H1 (cell line): Measurements from ENCODE around the gene BAAT. TPM values are rescaled to one million over a fixed set of nuclear protein-coding genes. Genes with fewer than 3 reads are reported as not detected.

Source experiments
- CTCF ChIA-PET: fragments of 300-600 bp; sonication (Branson Sonifier 250); formaldehyde crosslinking; loops from one replicate; lab custom pipeline; 2021; ENCODE audit not compliant: partially characterized antibody; lab: Charles Lee
- POLR2A ChIA-PET: fragments of 300-600 bp; sonication (Branson Sonifier 250); formaldehyde crosslinking; loops from one replicate; lab custom pipeline; 2021; ENCODE audit warnings: inconsistent platforms; ENCODE audit not compliant: partially characterized antibody; lab: Charles Lee
- DNase-seq, 2 experiments: peaks; one replicate each; pipeline versions ENCODE4 v3.0.0 to v3.0.0-alpha.2; 2010 to 2022; ENCODE audit warnings: low spot score in 2 of 2, low read depth in 1 of 2, mixed read lengths in 1 of 2
- FAIRE-seq: peaks from 2 replicates; lab custom pipeline; 2011; peaks lifted over from hg19 to GRCh38; lab: Jason Lieb, UNC
- H2AFZ ChIP-seq: 2 replicates; pipeline ENCODE4 v1.8.1; 2012; ENCODE audit warnings: low read length, inconsistent platforms
- H2AK5ac ChIP-seq: 2 replicates; pipeline ENCODE4 v1.6.1; 2013; ENCODE audit warnings: low read depth, low read length
- H2BK120ac ChIP-seq: replicated peaks from 2 replicates; pipeline ENCODE3; 2013; ENCODE audit warnings: low read depth, low read length, inconsistent platforms
- H2BK12ac ChIP-seq: 2 replicates; pipeline ENCODE4 v1.6.1; 2013; ENCODE audit warnings: low read depth, low read length
- H2BK15ac ChIP-seq: 2 replicates; pipeline ENCODE4 v1.6.1; 2013; ENCODE audit warnings: low read length
- H2BK20ac ChIP-seq: 2 replicates; pipeline ENCODE4 v1.6.1; 2013; ENCODE audit warnings: low read length
- H2BK5ac ChIP-seq: 2 replicates; pipeline ENCODE4 v1.6.1; 2013; ENCODE audit warnings: low read depth, low read length
- H3K14ac ChIP-seq: 2 replicates; pipeline ENCODE4 v1.6.1; 2013; ENCODE audit warnings: inconsistent platforms; ENCODE audit not compliant: insufficient read length
- H3K18ac ChIP-seq: 2 replicates; pipeline ENCODE4 v1.6.1; 2013; ENCODE audit warnings: low read length; ENCODE audit errors: extremely low read depth
- H3K23ac ChIP-seq: 2 replicates; pipeline ENCODE4 v1.6.1; 2013; ENCODE audit warnings: inconsistent platforms; ENCODE audit not compliant: insufficient read length
- H3K23me2 ChIP-seq: 2 replicates; pipeline ENCODE4 v1.6.1; 2013; ENCODE audit warnings: low read depth, low read length
- H3K27ac ChIP-seq: 2 replicates; pipeline ENCODE4 v1.6.1; 2011; ENCODE audit warnings: low read depth, low read length, inconsistent platforms
- H3K27me3 ChIP-seq, 4 experiments: replicated peaks in 1 of 4; 1 replicate in 1 of 4; 2 replicates in 3 of 4; pipeline versions ENCODE4 v1.6.1 to v1.8.1; 2011 to 2013; ENCODE audit warnings: low read length in 3 of 4, mild to moderate bottlenecking in 3 of 4, inconsistent platforms in 2 of 4, mixed read lengths in 2 of 4, moderate library complexity in 1 of 4; ENCODE audit not compliant: control insufficient read depth in 3 of 4, insufficient read depth in 3 of 4; ENCODE audit errors: extremely low read depth in 1 of 4
- H3K36me3 ChIP-seq, 4 experiments: 2 replicates each; pipeline versions ENCODE4 v1.6.1 to v1.8.1; 2011 to 2013; ENCODE audit warnings: mild to moderate bottlenecking in 4 of 4, low read length in 3 of 4, moderate library complexity in 2 of 4, control low read depth in 1 of 4, inconsistent platforms in 1 of 4; ENCODE audit not compliant: insufficient read depth in 4 of 4, control insufficient read depth in 2 of 4
- H3K4ac ChIP-seq: replicated peaks from 2 replicates; pipeline ENCODE3; 2013; ENCODE audit warnings: low read length, low read depth, mixed read lengths, inconsistent platforms; ENCODE audit not compliant: insufficient read length
- H3K4me1 ChIP-seq, 4 experiments: replicated peaks in 1 of 4; 1 replicate in 1 of 4; 2 replicates in 3 of 4; pipeline versions ENCODE4 v1.6.1 to v1.8.1; 2011 to 2013; ENCODE audit warnings: low read length in 3 of 4, inconsistent platforms in 2 of 4, mixed read lengths in 1 of 4; ENCODE audit not compliant: insufficient read depth in 4 of 4, control insufficient read depth in 3 of 4
- H3K4me2 ChIP-seq, 2 experiments: 2 replicates each; pipeline versions ENCODE4 v1.6.1 to v1.8.1; 2011 to 2013; ENCODE audit warnings: low read depth in 2 of 2, low read length in 2 of 2, control low read depth in 1 of 2, inconsistent platforms in 1 of 2, mild to moderate bottlenecking in 1 of 2; ENCODE audit not compliant: insufficient read depth in 1 of 2
- H3K4me3 ChIP-seq, 4 experiments: fragments of 200-600, 300-600 bp in 1 of 4; sonication (generic), shearing (Covaris generic), sonication (Bioruptor Twin) in 1 of 4; 2 replicates each; pipeline versions ENCODE4 v1.5.1 to v1.8.1; 2011 to 2016; ENCODE audit warnings: low read length in 4 of 4, low read depth in 3 of 4, control low read depth in 2 of 4, inconsistent platforms in 2 of 4, mild to moderate bottlenecking in 2 of 4, mixed read lengths in 1 of 4, moderate library complexity in 1 of 4; ENCODE audit not compliant: insufficient read depth in 2 of 4; ENCODE audit errors: extremely low read depth in 1 of 4
- H3K56ac ChIP-seq: replicated peaks from 2 replicates; pipeline ENCODE3; 2013; ENCODE audit warnings: low read depth, mild to moderate bottlenecking, mixed read lengths, low read length, inconsistent platforms; ENCODE audit not compliant: insufficient read length
- H3K79me1 ChIP-seq: 2 replicates; pipeline ENCODE4 v1.6.1; 2013; ENCODE audit warnings: low read depth, low read length, control low read depth
- H3K79me2 ChIP-seq, 2 experiments: 2 replicates each; pipeline versions ENCODE4 v1.6.1 to v1.8.1; 2012 to 2013; ENCODE audit warnings: low read length in 2 of 2, mild to moderate bottlenecking in 2 of 2, inconsistent platforms in 1 of 2; ENCODE audit not compliant: insufficient read depth in 2 of 2, control insufficient read depth in 1 of 2
- H3K9ac ChIP-seq, 4 experiments: replicated peaks in 1 of 4; 1 replicate in 1 of 4; 2 replicates in 3 of 4; pipeline versions ENCODE4 v1.6.1 to v1.8.1; 2011 to 2013; ENCODE audit warnings: low read depth in 3 of 4, low read length in 3 of 4, control low read depth in 2 of 4, mild to moderate bottlenecking in 2 of 4, moderate library complexity in 2 of 4, inconsistent platforms in 1 of 4; ENCODE audit errors: extremely low read depth in 1 of 4
- H3K9me3 ChIP-seq, 2 experiments: 2 replicates each; pipeline versions ENCODE4 v1.6.1 to v1.8.1; 2012 to 2013; ENCODE audit warnings: mild to moderate bottlenecking in 2 of 2, moderate library complexity in 2 of 2, control low read depth in 1 of 2, inconsistent platforms in 1 of 2, low read depth in 1 of 2, low read length in 1 of 2, mixed read lengths in 1 of 2; ENCODE audit not compliant: insufficient read depth in 2 of 2
- H4K20me1 ChIP-seq, 2 experiments: replicated peaks in 1 of 2; 2 replicates each; pipeline versions ENCODE3 to v1.8.1; 2011 to 2013; ENCODE audit warnings: inconsistent platforms in 2 of 2, low read length in 2 of 2, mild to moderate bottlenecking in 1 of 2; ENCODE audit not compliant: insufficient read depth in 2 of 2, control insufficient read depth in 1 of 2
- H4K5ac ChIP-seq: 2 replicates; pipeline ENCODE4 v1.6.1; 2013; ENCODE audit warnings: low read length, low read depth, mixed read lengths, inconsistent platforms; ENCODE audit not compliant: insufficient read length
- H4K8ac ChIP-seq: 2 replicates; pipeline ENCODE4 v1.8.0; 2013; ENCODE audit warnings: mild to moderate bottlenecking, moderate library complexity, low read length, inconsistent platforms; ENCODE audit not compliant: insufficient read depth; ENCODE audit errors: extremely low read depth
- H4K91ac ChIP-seq: replicated peaks from 2 replicates; pipeline ENCODE3; 2013; ENCODE audit warnings: low read length, mixed read lengths, inconsistent platforms; ENCODE audit not compliant: insufficient read length
- BACH1 ChIP-seq: IDR thresholded peaks from 2 replicates; pipeline ENCODE4 v1.6.1; 2012; ENCODE audit warnings: low read length, improper control_type of control experiment
- EGR1 ChIP-seq: IDR thresholded peaks from 2 replicates; pipeline ENCODE4 v1.6.1; 2011; ENCODE audit warnings: low read depth, low read length, borderline replicate concordance
- EZH2 ChIP-seq: fragments of 200-600 bp; sonication (generic); IDR thresholded peaks from 2 replicates; pipeline ENCODE4 v1.7.1; 2012; ENCODE audit warnings: low read depth, mild to moderate bottlenecking, moderate library complexity, low read length, inconsistent platforms; ENCODE audit not compliant: severe bottlenecking
- GTF2F1 ChIP-seq: IDR thresholded peaks from 2 replicates; pipeline ENCODE4 v1.6.1; 2012; ENCODE audit warnings: low read depth, low read length, improper control_type of control experiment, borderline replicate concordance
- HDAC6 ChIP-seq: IDR thresholded peaks from one replicate; pipeline ENCODE4 v1.7.1; 2012; ENCODE audit warnings: low read depth, mild to moderate bottlenecking, inconsistent platforms, low read length, moderate library complexity
- KDM1A ChIP-seq: fragments of 200-600, 300-600 bp; sonication (generic); IDR thresholded peaks from 2 replicates; pipeline ENCODE4 v1.7.1; 2016; ENCODE audit warnings: mild to moderate bottlenecking, low read length, borderline replicate concordance
- NRF1 ChIP-seq: IDR thresholded peaks from 2 replicates; pipeline ENCODE4 v1.6.1; 2011; ENCODE audit warnings: mild to moderate bottlenecking, low read depth, low read length, improper control_type of control experiment
- POU5F1 ChIP-seq: IDR thresholded peaks from 2 replicates; pipeline ENCODE4 v1.6.1; 2011; ENCODE audit warnings: low read depth, mild to moderate bottlenecking, low read length, moderate library complexity
- RAD21 ChIP-seq, 2 experiments: IDR thresholded peaks in 1 of 2; conservative IDR thresholded peaks in 1 of 2; 2 replicates each; pipeline ENCODE4 v1.6.1; 2011; ENCODE audit warnings: low read depth in 2 of 2, low read length in 2 of 2, improper control_type of control experiment in 1 of 2, inconsistent platforms in 1 of 2, mild to moderate bottlenecking in 1 of 2, moderate library complexity in 1 of 2
- SAP30 ChIP-seq: fragments of 300-600 bp; sonication (generic); IDR thresholded peaks from 2 replicates; pipeline ENCODE4 v1.7.1; 2012; ENCODE audit warnings: low read length, moderate library complexity, mild to moderate bottlenecking, inconsistent platforms; ENCODE audit not compliant: insufficient read depth, insufficient replicate concordance
- SIN3A ChIP-seq, 2 experiments: IDR thresholded peaks in 1 of 2; conservative IDR thresholded peaks in 1 of 2; 2 replicates each; pipeline ENCODE4 v1.6.1; 2011 to 2012; ENCODE audit warnings: low read length in 2 of 2, improper control_type of control experiment in 1 of 2, low read depth in 1 of 2, mild to moderate bottlenecking in 1 of 2
- SP4 ChIP-seq: IDR thresholded peaks from 2 replicates; pipeline ENCODE4 v1.6.1; 2012; ENCODE audit warnings: low read length, inconsistent platforms
- SRF ChIP-seq: IDR thresholded peaks from 2 replicates; pipeline ENCODE4 v1.6.1; 2011; ENCODE audit warnings: mild to moderate bottlenecking, low read depth, low read length, moderate library complexity
- WGBS, 2 experiments: shearing (Covaris generic) in 1 of 2; methylation state at CpG; one replicate each; pipeline versions ENCODE4 v1.1.6 to v1.1.7; 2013 to 2015; ENCODE audit warnings: low lambda C conversion rate in 2 of 2, mixed read lengths in 2 of 2, inconsistent platforms in 1 of 2, low coverage in 1 of 2, missing lambda C conversion rate in 1 of 2; ENCODE audit not compliant: insufficient replicate concordance in 2 of 2, insufficient coverage in 1 of 2, insufficient read length in 1 of 2; ENCODE audit errors: extremely low coverage in 1 of 2, missing lambda C conversion rate in 1 of 2; 5-methylcytosine and 5-hydroxymethylcytosine counted together
- polyA plus RNA-seq, 7 experiments: library from polyadenylated mRNA; depleted of rRNA in 3 of 7; stranded (reverse) in 5 of 7; unstranded in 2 of 7; fragments of >200 nt in 5 of 7; fragments of 200-250 nt in 2 of 7; gene quantifications; 1 replicate in 5 of 7; 2 replicates in 1 of 7; 4 replicates in 1 of 7; pipeline versions ENCODE4 v1.2.1 to v1.2.3, GENCODE V29; 2011 to 2013; ENCODE audit warnings: missing spikeins in 2 of 7, mixed read lengths in 2 of 7
- total RNA-seq: library from RNA; stranded (reverse); fragmentation: NEBNext Ultra II Directional; extraction: Animal tissue kit (Norgen Biotek cat#: 25700); gene quantifications from 2 replicates; pipeline ENCODE4 v1.2.1, GENCODE V29; 2021

BAAT gene
- total and polyA plus RNA-seq, 2 of the 8 experiments (the other 6 are each of a cell fraction or from before 2014, with no cell fraction given): 0.09 to 0.17 TPM

DNA sequence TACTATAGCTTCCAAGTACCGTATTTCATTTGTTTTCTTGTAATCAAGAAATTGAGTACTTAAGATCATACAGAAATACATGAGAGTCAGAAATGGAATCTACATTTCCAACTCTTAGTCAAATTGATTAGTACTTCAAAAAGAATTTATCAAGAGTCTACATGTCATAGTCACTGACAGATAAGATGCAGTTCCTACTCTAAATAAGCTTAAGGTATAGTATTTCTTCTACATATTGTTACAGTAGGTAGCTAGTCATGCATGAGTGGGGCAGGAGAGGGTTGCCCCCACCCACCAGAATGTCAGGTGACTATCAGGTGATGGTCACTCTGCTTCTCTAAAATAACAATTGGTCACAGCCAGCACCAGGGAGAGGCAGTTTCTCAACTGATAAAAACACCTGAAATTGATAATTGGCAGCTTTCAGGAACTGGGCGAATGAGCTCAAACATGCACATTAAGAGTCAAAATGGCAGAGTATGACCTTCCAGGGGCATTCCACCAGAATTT lies 2.9 kb downstream of the BAAT start:
- TF ChIP-seq NRF1 (no peak), HDAC6 (no peak), SIN3A (conservative IDR thresholded peaks at IDR 0.05 in 1 of 2, IDR thresholded peaks at IDR 0.05 in 1 of 2; ENCODE audit: low read depth in 1 of 2, low read length in 2 of 2) (no peak), SAP30 (no peak), EGR1 (no peak), BACH1 (no peak), RAD21 (IDR thresholded peaks at IDR 0.05 in 1 of 2, conservative IDR thresholded peaks at IDR 0.05 in 1 of 2; ENCODE audit: low read depth in 2 of 2, low read length in 2 of 2) (no peak), GTF2F1 (no peak), KDM1A (no peak), SRF (no peak), SP4 (no peak), EZH2 (no peak), POU5F1 (no peak)
- TF ChIP-seq, all 59 proteins: peak for 0
- Histone ChIP-seq H3K27me3 (no peaks in the 10 kb centered on the region), H3K23ac (no peak overlapping the region), H4K91ac (no peak overlapping the region), H3K36me3 (peaks cover 0 to 7% (median 0%) of the 10 kb centered on the region in 4 experiments; a peak in 2 of 8 replicates), H3K4me3 (no peak overlapping the region), H3K4me2 (no peak overlapping the region), H3K18ac (no peak overlapping the region), H3K79me2 (no peaks in the 10 kb centered on the region), H3K56ac (no peak overlapping the region), H3K4me1 (peaks cover 0 to 3% (median 0%) of the 10 kb centered on the region in 4 experiments; a peak in 3 of 7 replicates), H2BK5ac (no peak overlapping the region), H3K27ac (no peak overlapping the region), H2BK12ac (no peak overlapping the region), H2BK15ac (no peak overlapping the region), H4K8ac (no peak overlapping the region), H4K20me1 (no peaks in the 10 kb centered on the region), H3K9ac (no peak overlapping the region), H4K5ac (no peak overlapping the region), H3K23me2 (no peaks in the 10 kb centered on the region), H2BK120ac (no peak overlapping the region), H2BK20ac (no peak overlapping the region), H3K14ac (no peak overlapping the region), H3K79me1 (no peaks in the 10 kb centered on the region), H3K9me3 (peaks cover 6 to 14% of the 10 kb centered on the region in 2 experiments; a peak in 2 of 4 replicates), H2AK5ac (no peak overlapping the region), H2AFZ (no peak overlapping the region), H3K4ac (no peak overlapping the region)
- FAIRE-seq: no peak
- no peak for DNase-seq
- ChIA-PET POLR2A (interaction anchor here (0.7 to 2.6 kb wide), 2 partner anchors 16 to 19 kb away, joined by 3 to 9 read pairs; partner anchors contain the start of genes MRPL50 and ZNF189), CTCF (interaction anchor here (0.6 to 0.7 kb wide), 2 partner anchors 230 to 1112 kb away, joined by 3 read pairs; no protein-coding TSS in a partner anchor)
- 90% methylated on average over 2 of the region's 2 CpGs; no CpG with 5 or more reads in 1 of the 2 experiments for WGBS, 2 experiments
